Measurements from ENCODE around the gene PSME1.
A peak's percentile ranks its signal among the peaks of the same experiment; 100 is the strongest.

The PSME1 gene

DNA sequence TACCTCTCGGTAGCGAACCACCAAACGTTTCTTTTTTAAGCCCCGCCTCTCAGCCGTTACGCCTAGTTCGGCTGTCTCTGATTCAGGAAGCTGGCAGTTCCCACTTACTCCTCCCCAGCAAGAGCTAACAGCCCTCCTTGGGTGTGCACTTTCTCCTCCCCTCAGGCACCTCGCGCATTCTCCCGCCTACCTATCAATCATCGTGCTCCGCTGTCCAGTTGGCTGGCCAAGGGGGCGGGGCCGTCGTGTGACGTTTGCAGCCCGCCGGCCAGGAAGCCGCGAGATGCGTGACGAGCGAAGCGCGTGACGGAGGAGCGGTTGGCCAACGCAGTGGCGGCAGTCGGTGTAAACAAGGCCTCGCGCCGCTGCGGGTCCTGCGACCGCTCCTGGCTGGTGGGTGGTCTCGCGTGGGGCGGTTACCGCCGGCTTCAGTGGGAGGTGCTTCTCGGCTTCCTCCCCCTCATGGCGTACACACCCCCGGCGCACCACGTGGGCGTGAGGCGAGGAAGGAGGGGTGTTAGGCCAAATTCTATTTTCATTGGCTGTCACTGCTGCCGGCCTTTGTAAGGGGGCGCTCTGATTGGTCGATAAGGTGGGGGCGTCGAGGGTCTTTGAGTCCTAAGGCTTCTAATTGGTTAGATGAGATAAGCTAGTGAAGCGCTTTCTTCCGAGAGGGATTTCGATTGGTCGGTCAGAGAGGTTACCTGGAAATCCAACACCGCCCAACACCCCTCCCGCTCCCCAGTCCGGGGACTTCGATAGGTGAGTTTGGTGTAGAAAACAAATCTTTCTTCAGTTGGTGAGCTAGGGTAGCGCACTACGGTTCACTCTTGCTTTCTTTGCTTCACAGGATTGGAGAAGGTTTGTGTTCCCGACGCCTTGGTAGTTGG lies 21.2 kb upstream of the PSME1 start, which contains the start of the genes DCAF11 and NRL:
TSS of gene DCAF11 (plus strand) at position 246 of the 890 bp plus-strand sequence. CDS start 818 bp downstream, outside the sequence.
TSS of gene NRL (minus strand) at position 418 of the 890 bp plus-strand sequence. CDS start 32,101 bp downstream, outside the sequence.
- H3K9ac ChIP-seq (ENCODE audit: low read length) = peak within 1 kb of the TSS; percentile 89
- peak within 1 kb of the TSS; percentile 52 for H2AK5ac ChIP-seq (ENCODE audit: low read length)
- peak within 1 kb of the TSS; percentile 88 for H2BK120ac ChIP-seq (ENCODE audit: insufficient read depth, low read length, poor library complexity)
- H2BK5ac ChIP-seq (ENCODE audit: low read depth, low read length, poor library complexity) = peak within 1 kb of the TSS; percentile 84
- no CpG with 5 or more reads among the region's 65 CpGs for WGBS (ENCODE audit: extremely low coverage, insufficient coverage, insufficient read length)
- H4K91ac ChIP-seq (ENCODE audit: low read depth, low read length) = peak within 1 kb of the TSS; percentile 88
- peak within 1 kb of the TSS; percentile 89 for H3K4me3 ChIP-seq (ENCODE audit: low read depth, low read length)
- peak within 1 kb of the TSS; percentile 97 for H4K12ac ChIP-seq (ENCODE audit: low read depth, low read length)
- H3K9me3 ChIP-seq (ENCODE audit: insufficient read depth, low read depth, low read length) = peaks cover 2% of the 10 kb centered on the region
- H3K79me2 ChIP-seq (ENCODE audit: control insufficient read depth, insufficient read depth, low read length, poor library complexity) = peaks cover 9% of the 10 kb centered on the region
- peak within 1 kb of the TSS; percentile 80 for H3K4ac ChIP-seq (ENCODE audit: low read depth, low read length)
- H3K4me1 ChIP-seq (ENCODE audit: control insufficient read depth in 1 of 2, insufficient read depth in 2 of 2, low read length in 2 of 2) = peaks cover 3 to 9% of the 10 kb centered on the region in 2 experiments
- no peaks in the 10 kb centered on the region for H3K27me3 ChIP-seq (ENCODE audit: insufficient read depth, low read length)
- H2BK12ac ChIP-seq (ENCODE audit: low read length) = peak within 1 kb of the TSS; percentile 82
- peak within 1 kb of the TSS; percentile 97 for H3K14ac ChIP-seq (ENCODE audit: low read length)
- peaks cover 14 to 25% of the 10 kb centered on the region in 2 experiments for H3K36me3 ChIP-seq (ENCODE audit: control insufficient read depth in 1 of 2, insufficient read depth in 2 of 2, low read length in 2 of 2)
- DNase-seq = peak; percentile 99 to 100
- H3K79me1 ChIP-seq (ENCODE audit: low read length) = peaks cover 10% of the 10 kb centered on the region
- peak within 1 kb of the TSS; percentile 94 for H3K27ac ChIP-seq (ENCODE audit: low read depth, low read length)
- peak within 1 kb of the TSS; percentile 94 for H4K8ac ChIP-seq (ENCODE audit: low read depth, low read length)
- peak within 1 kb of the TSS; percentile 86 for H3K4me2 ChIP-seq (ENCODE audit: low read length)
- H3K18ac ChIP-seq (ENCODE audit: low read length) = peak within 1 kb of the TSS; percentile 94
- no peak within 1 kb of the TSS for H3K23ac ChIP-seq (ENCODE audit: low read length)
- peak within 1 kb of the TSS; percentile 97 for H2AFZ ChIP-seq (ENCODE audit: insufficient read depth, low read length, poor library complexity)

- no peak for DNase-seq
- no CpG with 5 or more reads among the region's 14 CpGs for WGBS (ENCODE audit: extremely low coverage, insufficient coverage, insufficient read length)
These were observed 20.4 kb upstream of the PSME1 start for GRCh38 chr14:24115422-24116127.

GRCh38 chr14:24116128-24116814 lies 19.7 kb upstream of the PSME1 start:
- no peak for DNase-seq
- H3K4me2 ChIP-seq (ENCODE audit: low read length) = peak overlapping the region; percentile 86
- H3K27me3 ChIP-seq (ENCODE audit: insufficient read depth, low read length) = no peaks in the 10 kb centered on the region
- peaks cover 3 to 9% of the 10 kb centered on the region in 2 experiments for H3K4me1 ChIP-seq (ENCODE audit: control insufficient read depth in 1 of 2, insufficient read depth in 2 of 2, low read length in 2 of 2)
- H3K79me1 ChIP-seq (ENCODE audit: low read length) = peaks cover 10% of the 10 kb centered on the region
- no peak overlapping the region for H2AFZ ChIP-seq (ENCODE audit: insufficient read depth, low read length, poor library complexity)
- peaks cover 2% of the 10 kb centered on the region for H3K9me3 ChIP-seq (ENCODE audit: insufficient read depth, low read depth, low read length)
- H3K18ac ChIP-seq (ENCODE audit: low read length) = no peak overlapping the region
- no peak overlapping the region for H3K4ac ChIP-seq (ENCODE audit: low read depth, low read length)
- peaks cover 24 to 35% of the 10 kb centered on the region in 2 experiments for H3K36me3 ChIP-seq (ENCODE audit: control insufficient read depth in 1 of 2, insufficient read depth in 2 of 2, low read length in 2 of 2)
- H3K9ac ChIP-seq (ENCODE audit: low read length) = no peak overlapping the region
- no peak overlapping the region for H4K91ac ChIP-seq (ENCODE audit: low read depth, low read length)
- no CpG with 5 or more reads among the region's 6 CpGs for WGBS (ENCODE audit: extremely low coverage, insufficient coverage, insufficient read length)
- H3K23ac ChIP-seq (ENCODE audit: low read length) = no peak overlapping the region
- H2BK12ac ChIP-seq (ENCODE audit: low read length) = no peak overlapping the region
- no peak overlapping the region for H2AK5ac ChIP-seq (ENCODE audit: low read length)
- H3K14ac ChIP-seq (ENCODE audit: low read length) = no peak overlapping the region
- no peak overlapping the region for H2BK5ac ChIP-seq (ENCODE audit: low read depth, low read length, poor library complexity)
- H3K79me2 ChIP-seq (ENCODE audit: control insufficient read depth, insufficient read depth, low read length, poor library complexity) = peaks cover 9% of the 10 kb centered on the region
- H2BK120ac ChIP-seq (ENCODE audit: insufficient read depth, low read length, poor library complexity) = no peak overlapping the region
- no peak overlapping the region for H4K8ac ChIP-seq (ENCODE audit: low read depth, low read length)
- no peak overlapping the region for H3K4me3 ChIP-seq (ENCODE audit: low read depth, low read length)
- H3K27ac ChIP-seq (ENCODE audit: low read depth, low read length) = no peak overlapping the region
- H4K12ac ChIP-seq (ENCODE audit: low read depth, low read length) = no peak overlapping the region

More at GRCh38 chr14:24115422-24116127, 20.4 kb upstream of the PSME1 start:
- Histone ChIP-seq H3K4ac (ENCODE audit: low read depth, low read length) (peak overlapping the region; percentile 45), H3K9ac (ENCODE audit: low read length) (peak overlapping the region; percentile 61), H3K9me3 (ENCODE audit: insufficient read depth, low read depth, low read length) (peaks cover 2% of the 10 kb centered on the region), H2BK12ac (ENCODE audit: low read length) (no peak overlapping the region), H3K4me2 (ENCODE audit: low read length) (peak overlapping the region; percentile 86), H4K12ac (ENCODE audit: low read depth, low read length) (peak overlapping the region; percentile 49), H3K79me2 (ENCODE audit: control insufficient read depth, insufficient read depth, low read length, poor library complexity) (peaks cover 9% of the 10 kb centered on the region), H3K4me3 (ENCODE audit: low read depth, low read length) (peak overlapping the region; percentile 74), H4K8ac (ENCODE audit: low read depth, low read length) (peak overlapping the region; percentile 63), H2BK5ac (ENCODE audit: low read depth, low read length, poor library complexity) (peak overlapping the region; percentile 18), H3K27me3 (ENCODE audit: insufficient read depth, low read length) (no peaks in the 10 kb centered on the region), H2AK5ac (ENCODE audit: low read length) (no peak overlapping the region), H3K27ac (ENCODE audit: low read depth, low read length) (peak overlapping the region; percentile 20), H3K36me3 (ENCODE audit: control insufficient read depth in 1 of 2, insufficient read depth in 2 of 2, low read length in 2 of 2) (peaks cover 18 to 28% of the 10 kb centered on the region in 2 experiments), H2BK120ac (ENCODE audit: insufficient read depth, low read length, poor library complexity) (peak overlapping the region; percentile 29), H3K79me1 (ENCODE audit: low read length) (peaks cover 10% of the 10 kb centered on the region), H3K23ac (ENCODE audit: low read length) (no peak overlapping the region), H2AFZ (ENCODE audit: insufficient read depth, low read length, poor library complexity) (peak overlapping the region; percentile 51), H4K91ac (ENCODE audit: low read depth, low read length) (peak overlapping the region; percentile 49), H3K18ac (ENCODE audit: low read length) (peak overlapping the region; percentile 20), H3K14ac (ENCODE audit: low read length) (peak overlapping the region; percentile 33), H3K4me1 (ENCODE audit: control insufficient read depth in 1 of 2, insufficient read depth in 2 of 2, low read length in 2 of 2) (peaks cover 3 to 9% of the 10 kb centered on the region in 2 experiments)

DNA sequence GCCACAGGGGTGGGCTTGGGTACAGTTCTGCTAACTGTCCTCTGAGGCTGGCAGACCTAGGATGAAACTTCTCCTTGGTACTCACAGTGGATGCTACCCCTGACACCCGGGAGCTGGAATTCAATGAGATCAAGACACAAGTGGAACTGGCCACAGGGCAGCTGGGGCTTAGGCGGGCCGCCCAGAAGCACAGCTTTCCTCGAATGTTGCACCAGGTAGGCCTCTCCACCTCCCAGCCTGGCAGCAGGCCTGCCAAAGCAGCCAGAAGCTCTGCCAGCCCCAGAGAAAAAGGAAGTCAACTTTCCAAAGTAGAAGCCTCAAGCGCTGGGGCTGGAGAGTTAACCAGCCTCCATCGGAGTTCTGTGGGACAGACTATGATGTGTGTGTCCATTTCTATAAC lies 18.8 kb upstream of the PSME1 start:
- WGBS (ENCODE audit: extremely low coverage, insufficient coverage, insufficient read length) = no CpG with 5 or more reads among the region's 6 CpGs
- no peak overlapping the region for H2AK5ac ChIP-seq (ENCODE audit: low read length)

More for the DNA sequence above, 18.8 kb upstream of the PSME1 start:
- Histone ChIP-seq H4K91ac (ENCODE audit: low read depth, low read length) (no peak overlapping the region), H3K79me1 (ENCODE audit: low read length) (peaks cover 10% of the 10 kb centered on the region), H3K27ac (ENCODE audit: low read depth, low read length) (no peak overlapping the region), H3K23ac (ENCODE audit: low read length) (no peak overlapping the region), H3K4me1 (ENCODE audit: control insufficient read depth in 1 of 2, insufficient read depth in 2 of 2, low read length in 2 of 2) (peaks cover 3 to 9% of the 10 kb centered on the region in 2 experiments), H3K4me2 (ENCODE audit: low read length) (no peak overlapping the region), H3K9ac (ENCODE audit: low read length) (no peak overlapping the region), H3K79me2 (ENCODE audit: control insufficient read depth, insufficient read depth, low read length, poor library complexity) (peaks cover 9% of the 10 kb centered on the region), H3K4ac (ENCODE audit: low read depth, low read length) (no peak overlapping the region), H4K12ac (ENCODE audit: low read depth, low read length) (no peak overlapping the region), H4K8ac (ENCODE audit: low read depth, low read length) (no peak overlapping the region), H3K9me3 (ENCODE audit: insufficient read depth, low read depth, low read length) (peaks cover 2% of the 10 kb centered on the region), H3K18ac (ENCODE audit: low read length) (no peak overlapping the region), H2AFZ (ENCODE audit: insufficient read depth, low read length, poor library complexity) (no peak overlapping the region), H2BK12ac (ENCODE audit: low read length) (no peak overlapping the region), H3K14ac (ENCODE audit: low read length) (no peak overlapping the region), H2BK5ac (ENCODE audit: low read depth, low read length, poor library complexity) (no peak overlapping the region), H2BK120ac (ENCODE audit: insufficient read depth, low read length, poor library complexity) (no peak overlapping the region), H3K36me3 (ENCODE audit: control insufficient read depth in 1 of 2, insufficient read depth in 2 of 2, low read length in 2 of 2) (peaks cover 28 to 42% of the 10 kb centered on the region in 2 experiments), H3K4me3 (ENCODE audit: low read depth, low read length) (no peak overlapping the region), H3K27me3 (ENCODE audit: insufficient read depth, low read length) (no peaks in the 10 kb centered on the region)
- DNase-seq = no peak
